Measurements from ENCODE around the gene MSGN1. TPM values are rescaled to one million over a fixed set of nuclear protein-coding genes. Genes with fewer than 3 reads are reported as not detected.
A peak's percentile ranks its signal among the peaks of the same experiment; 100 is the strongest.

The MSGN1 gene
- total RNA-seq, 1 experiment from 2014 or later, result not detected

GRCh38 chr2:17827785-17828184, 11.5 kb downstream of the MSGN1 start:
- no peaks in the 10 kb centered on the region for H3K27me3 Mint-ChIP-seq (ENCODE audit: insufficient read depth, unreplicated experiment)
- H3K4me3 Mint-ChIP-seq (ENCODE audit: unreplicated experiment), result no peak overlapping the region
- no peaks in the 10 kb centered on the region for H3K36me3 Mint-ChIP-seq (ENCODE audit: insufficient read depth, unreplicated experiment)
- ChIA-PET POLR2A (no interaction called here), CTCF (interaction anchor here (0.6 to 6.8 kb wide), 6 partner anchors 11 to 292 kb away, joined by 3 to 53 read pairs (median 4); partner anchors contain the start of genes GEN1, MSGN1 and SMC6)
- BruUV-seq (replicated peaks), result no TSS peak
- peaks cover 6% of the 10 kb centered on the region for H3K4me1 Mint-ChIP-seq (ENCODE audit: insufficient read depth, unreplicated experiment)
- no peak for DNase-seq (ENCODE audit: unreplicated experiment)
- H3K27ac Mint-ChIP-seq (ENCODE audit: low read depth, unreplicated experiment), result no peak overlapping the region
- no peak for TF ChIP-seq CTCF (IDR thresholded peaks at IDR 0.05; ENCODE audit: unreplicated experiment)
- intact Hi-C loops (cut with micrococcal nuclease), result no loop called here
- no peaks in the 10 kb centered on the region for H3K9me3 Mint-ChIP-seq (ENCODE audit: unreplicated experiment)

- Mint-ChIP-seq H3K27me3 (ENCODE audit: insufficient read depth, unreplicated experiment) (no peaks in the 10 kb centered on the region), H3K4me3 (ENCODE audit: unreplicated experiment) (peak overlapping the region; percentile 48), H3K27ac (ENCODE audit: low read depth, unreplicated experiment) (no peak overlapping the region), H3K36me3 (ENCODE audit: insufficient read depth, unreplicated experiment) (no peaks in the 10 kb centered on the region), H3K9me3 (ENCODE audit: unreplicated experiment) (no peaks in the 10 kb centered on the region), H3K4me1 (ENCODE audit: insufficient read depth, unreplicated experiment) (peaks cover 6% of the 10 kb centered on the region)
- DNase-seq (ENCODE audit: unreplicated experiment), result peak; percentile 83
- peak; percentile 86 for TF ChIP-seq CTCF (IDR thresholded peaks at IDR 0.05; ENCODE audit: unreplicated experiment)
- intact Hi-C loops (cut with micrococcal nuclease), result loop anchor here (1.0 to 2.0 kb wide), 2 partner anchors 74 to 111 kb away; no protein-coding TSS in a partner anchor
- ChIA-PET CTCF (interaction anchor here (0.6 to 6.8 kb wide), 37 partner anchors 9 to 847 kb away, joined by 3 to 53 read pairs (median 4); partner anchors contain the start of genes GEN1, MSGN1 and SMC6), POLR2A (interaction anchor here (0.8 to 2.5 kb wide), 4 partner anchors 10 to 75 kb away, joined by 3 to 11 read pairs (median 6); partner anchors contain the start of gene MSGN1)
- no TSS peak for BruUV-seq (replicated peaks)
Observed at GRCh38 chr2:17830053-17831034, 14.1 kb downstream of the MSGN1 start.

- intact Hi-C loops (cut with micrococcal nuclease), result no loop called here
- Mint-ChIP-seq H3K27me3 (ENCODE audit: insufficient read depth, unreplicated experiment) (no peaks in the 10 kb centered on the region), H3K27ac (ENCODE audit: low read depth, unreplicated experiment) (no peak overlapping the region), H3K4me3 (ENCODE audit: unreplicated experiment) (no peak overlapping the region), H3K36me3 (ENCODE audit: insufficient read depth, unreplicated experiment) (no peaks in the 10 kb centered on the region), H3K9me3 (ENCODE audit: unreplicated experiment) (no peaks in the 10 kb centered on the region), H3K4me1 (ENCODE audit: insufficient read depth, unreplicated experiment) (peaks cover 4% of the 10 kb centered on the region)
- ChIA-PET POLR2A (no interaction called here), CTCF (no interaction called here)
- no TSS peak for BruUV-seq (replicated peaks)
- DNase-seq (ENCODE audit: unreplicated experiment), result no peak
- TF ChIP-seq CTCF (IDR thresholded peaks at IDR 0.05; ENCODE audit: unreplicated experiment), result no peak
Observed at GRCh38 chr2:17835516-17835915, 19.3 kb downstream of the MSGN1 start.

GRCh38 chr2:17839959-17840358, 23.7 kb downstream of the MSGN1 start:
- intact Hi-C loops (cut with micrococcal nuclease), result no loop called here

More at GRCh38 chr2:17839959-17840358, 23.7 kb downstream of the MSGN1 start:
- Mint-ChIP-seq H3K36me3 (ENCODE audit: insufficient read depth, unreplicated experiment) (no peaks in the 10 kb centered on the region), H3K27ac (ENCODE audit: low read depth, unreplicated experiment) (no peak overlapping the region), H3K4me3 (ENCODE audit: unreplicated experiment) (no peak overlapping the region), H3K9me3 (ENCODE audit: unreplicated experiment) (no peaks in the 10 kb centered on the region), H3K27me3 (ENCODE audit: insufficient read depth, unreplicated experiment) (no peaks in the 10 kb centered on the region), H3K4me1 (ENCODE audit: insufficient read depth, unreplicated experiment) (no peaks in the 10 kb centered on the region)
- ChIA-PET POLR2A (no interaction called here), CTCF (interaction anchor here (1.0 to 2.2 kb wide), 3 partner anchors 9 to 310 kb away, joined by 3 to 5 read pairs (median 3); no protein-coding TSS in a partner anchor)
- no peak for TF ChIP-seq CTCF (IDR thresholded peaks at IDR 0.05; ENCODE audit: unreplicated experiment)
- BruUV-seq (replicated peaks), result no TSS peak
- no peak for DNase-seq (ENCODE audit: unreplicated experiment)

Measured in MCF 10A (cell line).